Stimulated activated CD8-positive, alpha-beta memory T cell treated with anti-CD3 and anti-CD28 coated beads, Interleukin-7, amount 100 ng/mL, for 48 hours (primary cell): Measurements from ENCODE around the gene NCAPD2.
"Not testable (repeated sequence)": the region's sequence is repeated elsewhere in the genome, so short reads cannot be mapped to it uniquely, and the experiment has no call there.

Source experiments
- DNase-seq, 2 donors: peaks; one replicate each; pipeline ENCODE4 v3.0.0-alpha.2; 2020; ENCODE audit warnings: low read depth in 1 of 2; ENCODE audit errors: extremely low read depth in 1 of 2

The NCAPD2 gene

GRCh38 chr12:6546016-6546415, 52.1 kb downstream of the NCAPD2 start:
- no peak for DNase-seq

GRCh38 chr12:6547566-6547965, 53.7 kb downstream of the NCAPD2 start:
- DNase-seq = no peak

- no peak for DNase-seq
Measured at GRCh38 chr12:6547987-6548386, 54.1 kb downstream of the NCAPD2 start.

GRCh38 chr12:6548556-6548955, 54.7 kb downstream of the NCAPD2 start:
- no peak for DNase-seq

- DNase-seq = no peak
Measured at GRCh38 chr12:6548966-6549683, 55.2 kb downstream of the NCAPD2 start.

GRCh38 chr12:6549684-6550151, 55.8 kb downstream of the NCAPD2 start:
- no peak for DNase-seq

- no peak for DNase-seq
Measured at GRCh38 chr12:6550294-6551062, 56.6 kb downstream of the NCAPD2 start.

GRCh38 chr12:6551063-6551461, 57.2 kb downstream of the NCAPD2 start:
- DNase-seq = no peak

- no peak for DNase-seq
Measured at GRCh38 chr12:6551496-6552139, 57.7 kb downstream of the NCAPD2 start.

- no peak for DNase-seq
Measured at GRCh38 chr12:6552140-6552551, 58.2 kb downstream of the NCAPD2 start.

- DNase-seq = no peak
Measured at GRCh38 chr12:6553051-6553868, 59.4 kb downstream of the NCAPD2 start.

GRCh38 chr12:6554168-6555017, 60.5 kb downstream of the NCAPD2 start:
- peak in 1 of 2 donors; percentile 77 for DNase-seq

GRCh38 chr12:6555018-6555691, 61.3 kb downstream of the NCAPD2 start:
- DNase-seq = no peak

- DNase-seq = not testable (repeated sequence)
Measured at GRCh38 chr12:6556496-6556817, 62.6 kb downstream of the NCAPD2 start.

GRCh38 chr12:6556857-6557256, 63.0 kb downstream of the NCAPD2 start:
- no peak for DNase-seq

GRCh38 chr12:6558014-6558760, 64.3 kb downstream of the NCAPD2 start:
- DNase-seq = not testable (repeated sequence)

- DNase-seq = no peak
Measured at GRCh38 chr12:6559500-6559899, 65.6 kb downstream of the NCAPD2 start.

- DNase-seq = no peak
Measured at GRCh38 chr12:6560501-6561205, 66.8 kb downstream of the NCAPD2 start.
